ENCODE measurements around the gene R3HDM2. TPM values are rescaled to one million over a fixed set of nuclear protein-coding genes. Genes with fewer than 3 reads are reported as not detected.

R3HDM2 gene
- total and polyA plus RNA-seq, 2 of the 13 experiments (the other 11 are each of a cell fraction or from before 2014, with no cell fraction given), result 11.1 to 23.5 TPM

DNA sequence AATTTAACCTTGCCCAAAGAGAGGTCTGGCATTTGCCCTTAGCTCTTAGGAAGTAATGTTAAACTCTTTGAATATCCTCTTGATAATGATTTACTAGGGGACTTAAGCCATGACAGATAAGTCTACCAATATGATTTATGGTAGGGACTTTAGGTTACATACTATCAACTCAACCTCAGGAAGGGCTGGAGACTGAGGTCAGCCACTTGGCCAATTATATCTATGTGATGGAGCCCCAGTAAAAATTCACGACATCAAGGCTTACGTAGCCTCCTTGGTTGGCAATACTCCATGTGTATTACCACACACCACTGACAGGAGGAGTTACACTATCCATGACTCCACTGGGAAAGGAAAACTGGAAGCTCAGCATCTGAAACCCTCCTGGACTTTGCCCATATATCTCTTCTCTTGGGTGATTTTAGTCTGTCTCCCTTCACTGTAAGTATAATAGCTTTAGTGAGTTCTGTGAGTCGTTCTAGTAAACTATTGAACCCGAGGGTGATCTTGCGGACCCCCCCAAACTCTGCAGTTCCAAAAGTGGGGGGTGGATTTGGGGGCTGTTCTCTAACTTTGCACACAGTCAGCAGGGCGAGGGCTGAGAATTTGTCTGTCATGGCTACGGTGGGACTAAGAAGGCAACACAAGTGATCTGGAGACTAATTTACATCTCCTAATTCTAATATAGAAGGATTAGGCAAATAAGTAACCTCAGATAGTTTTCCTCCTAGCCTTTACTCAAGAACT, 62.3 kb downstream of the R3HDM2 start (continued):
- TF ChIP-seq ZFP37 (CRISPR knock-in tag; IDR thresholded peaks at IDR 0.05; ENCODE audit: borderline replicate concordance), result no peak
- TF ChIP-seq ZNF891 (CRISPR knock-in tag; IDR thresholded peaks at IDR 0.05), result no peak
- TF ChIP-seq AKNA (CRISPR knock-in tag; IDR thresholded peaks at IDR 0.05; ENCODE audit: borderline replicate concordance), result no peak
- TF ChIP-seq RELA (CRISPR knock-in tag; IDR thresholded peaks at IDR 0.05), result no peak
- 0 out of 2 replicates have a peak, but pooled peaks have one; percentile 46 for TF ChIP-seq ZNF3 (CRISPR knock-in tag; IDR thresholded peaks at IDR 0.05)
- TF ChIP-seq ZEB1 (IDR thresholded peaks at IDR 0.05; ENCODE audit: insufficient replicate concordance, low read depth), result no peak
- no peak for TF ChIP-seq ZNF180 (CRISPR knock-in tag; IDR thresholded peaks at IDR 0.05; ENCODE audit: borderline replicate concordance, low read depth)
- no peak for TF ChIP-seq TRIM22 (IDR thresholded peaks at IDR 0.05)
- no peak for TF ChIP-seq ZBTB34 (CRISPR knock-in tag; IDR thresholded peaks at IDR 0.05)
- peak; percentile 40; the same call in 1 of the 2 replicates for TF ChIP-seq RXRB (CRISPR knock-in tag; IDR thresholded peaks at IDR 0.05; ENCODE audit: borderline replicate concordance)
- no peak for TF ChIP-seq ZNF772 (CRISPR knock-in tag; IDR thresholded peaks at IDR 0.05)
- TF ChIP-seq MAF1 (CRISPR knock-in tag; IDR thresholded peaks at IDR 0.05; ENCODE audit: borderline replicate concordance), result no peak
- no peak for TF ChIP-seq ZNF354B (CRISPR knock-in tag; IDR thresholded peaks at IDR 0.05)
